LNCAP (cell line): Measurements from ENCODE around the gene ZBTB14.

Experiments
- TF ChIP-seq, protein P1 (sequence below): fragments of 450-650 bp; IDR thresholded peaks from 2 replicates; pipeline ENCODE4 v1.5.1; 2017; ENCODE audit warnings: mild to moderate bottlenecking

ZBTB14 gene

DNA sequence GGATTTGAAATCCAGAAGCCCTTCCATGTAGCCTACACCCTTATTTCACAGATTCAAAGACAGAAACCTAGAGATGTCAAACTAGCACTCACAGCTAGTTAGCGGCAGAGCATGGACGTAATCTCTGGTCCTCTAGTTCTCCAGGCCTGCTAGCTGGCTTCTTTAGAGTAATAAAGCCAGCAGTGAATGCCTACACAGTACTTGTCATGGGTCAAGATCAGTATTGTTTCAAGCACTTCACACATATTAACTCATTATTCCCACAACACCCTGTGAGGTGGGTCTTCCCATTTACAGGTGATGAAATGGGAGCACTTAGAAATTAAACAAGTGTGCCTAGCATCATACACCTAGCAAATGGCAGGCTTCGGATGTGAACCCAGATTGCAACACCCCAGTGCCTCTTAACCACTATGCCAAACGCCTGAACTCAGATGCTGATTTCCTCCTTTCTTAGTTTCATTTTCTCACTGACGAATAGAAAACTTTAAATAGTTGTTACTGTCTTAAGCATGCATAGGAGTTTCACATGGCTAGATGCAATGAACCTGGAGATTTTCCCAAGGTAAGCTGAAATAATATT lies 14.5 kb upstream of the ZBTB14 start:
- TF ChIP-seq, protein P1, sequence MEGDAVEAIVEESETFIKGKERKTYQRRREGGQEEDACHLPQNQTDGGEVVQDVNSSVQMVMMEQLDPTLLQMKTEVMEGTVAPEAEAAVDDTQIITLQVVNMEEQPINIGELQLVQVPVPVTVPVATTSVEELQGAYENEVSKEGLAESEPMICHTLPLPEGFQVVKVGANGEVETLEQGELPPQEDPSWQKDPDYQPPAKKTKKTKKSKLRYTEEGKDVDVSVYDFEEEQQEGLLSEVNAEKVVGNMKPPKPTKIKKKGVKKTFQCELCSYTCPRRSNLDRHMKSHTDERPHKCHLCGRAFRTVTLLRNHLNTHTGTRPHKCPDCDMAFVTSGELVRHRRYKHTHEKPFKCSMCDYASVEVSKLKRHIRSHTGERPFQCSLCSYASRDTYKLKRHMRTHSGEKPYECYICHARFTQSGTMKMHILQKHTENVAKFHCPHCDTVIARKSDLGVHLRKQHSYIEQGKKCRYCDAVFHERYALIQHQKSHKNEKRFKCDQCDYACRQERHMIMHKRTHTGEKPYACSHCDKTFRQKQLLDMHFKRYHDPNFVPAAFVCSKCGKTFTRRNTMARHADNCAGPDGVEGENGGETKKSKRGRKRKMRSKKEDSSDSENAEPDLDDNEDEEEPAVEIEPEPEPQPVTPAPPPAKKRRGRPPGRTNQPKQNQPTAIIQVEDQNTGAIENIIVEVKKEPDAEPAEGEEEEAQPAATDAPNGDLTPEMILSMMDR: no peak

DNA sequence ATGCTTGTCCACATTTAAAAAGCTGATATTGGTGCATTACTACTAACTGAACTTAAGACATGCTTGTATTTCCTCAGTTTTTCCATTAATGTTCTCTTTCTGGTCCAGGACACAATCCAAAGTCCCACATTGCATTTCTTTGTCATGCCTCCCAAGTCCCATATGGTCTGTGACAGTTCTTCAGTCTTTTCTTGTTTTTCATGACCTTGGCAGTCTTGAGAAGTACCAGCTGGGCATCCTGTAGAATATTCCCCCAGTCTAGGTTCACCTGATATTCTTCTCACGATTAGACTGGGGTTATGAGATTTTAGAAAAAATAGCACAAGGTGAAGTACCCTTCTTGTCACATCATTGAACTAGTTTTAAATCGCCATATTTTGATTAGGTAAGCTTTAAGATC lies 10.3 kb upstream of the ZBTB14 start:
- TF ChIP-seq, protein P1: no peak

DNA sequence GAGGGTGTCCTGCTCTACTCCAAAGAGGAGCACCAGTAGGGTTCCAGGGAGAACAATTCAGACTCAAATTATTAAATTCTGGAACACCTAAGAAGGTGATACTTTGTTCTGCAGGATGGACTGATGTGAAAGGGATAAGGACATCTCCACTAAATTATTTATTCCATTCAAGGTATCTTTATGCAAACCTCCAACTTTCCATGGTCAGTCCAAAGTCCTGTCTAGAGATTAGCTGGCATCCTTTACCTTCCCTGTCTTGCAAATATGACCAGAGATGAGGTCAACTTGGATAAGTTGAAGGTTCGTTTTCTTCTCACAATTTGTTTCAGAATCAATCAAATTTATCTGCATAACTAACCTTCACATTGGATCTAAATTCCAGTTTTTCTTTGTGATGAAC lies 8.7 kb upstream of the ZBTB14 start:
- TF ChIP-seq, protein P1: no peak

DNA sequence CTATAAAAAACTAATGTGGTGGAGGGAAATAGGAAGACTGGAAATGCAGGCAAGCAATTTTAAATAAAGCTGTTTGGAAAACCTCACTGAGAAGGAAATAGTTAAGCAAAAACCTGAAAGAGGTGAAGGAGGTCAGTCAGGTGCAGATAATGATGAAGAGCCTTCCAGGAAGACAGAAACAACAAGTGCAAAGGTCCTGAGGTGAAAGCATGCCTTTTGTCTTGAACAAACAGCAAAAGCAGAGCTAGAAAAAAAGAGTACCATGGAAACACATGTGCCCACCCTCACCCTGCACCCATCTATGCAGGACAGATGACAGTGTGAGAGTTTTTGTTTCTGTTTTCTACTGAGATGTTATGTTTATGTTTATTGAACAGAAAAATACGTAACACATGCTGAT lies 8.1 kb upstream of the ZBTB14 start:
- TF ChIP-seq, protein P1: no peak

DNA sequence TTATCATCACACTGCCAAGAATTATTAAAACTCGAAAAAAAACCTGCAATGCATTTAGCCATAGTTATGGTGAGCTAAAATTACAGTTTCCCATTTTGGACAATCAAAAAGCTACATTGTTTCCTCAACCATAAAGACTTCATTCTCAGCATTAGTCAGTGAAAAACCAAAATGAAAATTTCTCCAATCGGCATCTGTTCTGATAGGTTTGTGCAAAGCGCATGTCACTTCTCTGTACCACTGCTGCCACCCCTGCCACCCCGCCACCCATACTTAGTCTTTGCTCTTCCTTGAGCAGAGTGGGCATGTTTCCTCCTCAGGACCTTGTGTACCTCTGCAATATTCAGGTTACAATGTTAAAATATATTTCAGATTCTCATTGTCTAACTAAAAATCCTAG lies 7.1 kb upstream of the ZBTB14 start:
- TF ChIP-seq, protein P1: no peak

DNA sequence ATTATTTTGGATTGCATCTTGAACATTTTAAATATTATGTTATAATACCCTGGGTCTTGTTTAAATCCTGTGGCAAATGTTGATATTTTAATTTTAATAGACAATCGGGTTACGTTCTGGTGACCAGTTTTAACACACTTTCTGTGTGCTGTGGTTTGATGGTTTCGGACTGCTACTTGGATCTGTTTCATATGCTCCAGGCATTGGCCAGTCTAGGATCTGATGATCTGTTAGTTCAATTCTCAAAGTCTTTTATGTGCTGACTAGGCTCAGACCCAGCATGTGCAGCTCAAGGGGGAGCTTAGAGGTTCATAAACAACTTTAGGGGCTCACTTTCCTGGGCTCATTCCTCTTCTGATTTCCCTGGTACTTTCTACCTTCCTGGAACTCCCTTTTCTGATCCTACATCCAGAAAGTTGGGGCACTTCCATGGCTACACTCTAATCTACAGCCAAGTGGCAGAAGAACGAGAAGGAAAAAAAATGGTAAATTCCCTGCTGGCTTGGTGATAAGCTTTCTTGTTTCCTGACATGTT lies 5.0 kb upstream of the ZBTB14 start:
- TF ChIP-seq, protein P1: no peak

DNA sequence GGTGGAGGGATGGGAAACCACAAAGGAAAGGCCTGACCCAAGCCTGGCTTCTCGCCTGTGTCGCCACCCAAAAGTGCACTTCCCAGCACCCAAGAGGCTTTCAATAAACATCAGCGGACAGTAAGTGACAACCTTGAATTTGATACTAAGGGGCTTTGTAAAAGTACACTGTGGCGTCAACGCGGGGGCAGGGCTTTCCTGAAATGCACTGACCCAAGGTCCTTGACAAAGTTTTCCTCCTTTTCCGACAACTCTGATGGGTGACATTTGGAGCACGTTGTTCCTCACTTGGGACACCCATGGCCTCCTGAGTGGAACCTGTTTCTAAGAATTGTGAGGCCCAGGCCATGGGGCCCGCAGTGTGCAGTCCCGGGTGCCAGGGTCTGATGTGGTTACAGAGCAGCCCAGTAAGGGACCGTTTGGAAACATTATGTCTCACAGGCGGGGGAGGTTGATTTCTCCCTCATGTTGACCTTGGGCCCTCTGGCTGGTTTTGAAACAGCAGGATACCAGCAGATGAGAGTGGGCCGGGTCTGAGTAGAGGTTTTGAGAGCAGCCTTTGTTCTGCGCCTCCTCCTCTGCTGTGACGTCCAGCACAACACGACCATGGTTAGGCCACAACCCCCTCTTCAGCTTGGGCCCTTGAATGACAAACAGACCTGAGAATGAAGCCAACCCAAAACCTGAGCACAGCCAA lies 2.8 kb upstream of the ZBTB14 start:
- TF ChIP-seq, protein P1: no peak
